Stimulated activated CD8-positive, alpha-beta memory T cell treated with anti-CD3 and anti-CD28 coated beads, Interleukin-4, amount 100 ng/mL, for 1 hour (primary cell): ENCODE measurements around the gene DCDC2.
"Not testable (repeated sequence)": the region's sequence is repeated elsewhere in the genome, so short reads cannot be mapped to it uniquely, and the experiment has no call there.

Source experiments
- DNase-seq, 2 donors: peaks; one replicate each; pipeline ENCODE4 v3.0.0-alpha.2; 2020; ENCODE audit warnings: low read depth in 2 of 2, low spot score in 1 of 2

Gene DCDC2

GRCh38 chr6:24149836-24150235 is 208.0 kb downstream of the DCDC2 start:
- no peak for DNase-seq

- no peak for DNase-seq
Measured at GRCh38 chr6:24149296-24149695, 208.6 kb downstream of the DCDC2 start.

DNA sequence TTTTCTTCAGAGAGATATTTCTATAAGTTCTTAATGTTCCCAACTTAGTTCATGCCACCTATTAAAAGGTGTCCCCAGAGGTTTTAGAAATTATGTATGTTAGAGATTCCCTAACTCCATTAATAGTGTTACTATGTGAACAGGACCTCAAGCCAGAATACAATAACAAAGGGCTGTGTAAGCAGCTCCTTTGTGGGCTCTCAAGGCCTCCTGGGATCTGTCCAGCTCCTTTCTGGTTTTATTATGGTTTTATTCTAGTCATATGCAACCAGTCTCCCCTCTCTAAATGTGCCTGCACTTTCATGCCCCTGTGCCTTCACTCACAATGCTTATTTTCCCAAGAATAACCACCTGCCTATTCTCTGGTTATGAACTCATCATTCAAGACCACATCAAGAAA is 209.2 kb downstream of the DCDC2 start:
- no peak for DNase-seq

DNA sequence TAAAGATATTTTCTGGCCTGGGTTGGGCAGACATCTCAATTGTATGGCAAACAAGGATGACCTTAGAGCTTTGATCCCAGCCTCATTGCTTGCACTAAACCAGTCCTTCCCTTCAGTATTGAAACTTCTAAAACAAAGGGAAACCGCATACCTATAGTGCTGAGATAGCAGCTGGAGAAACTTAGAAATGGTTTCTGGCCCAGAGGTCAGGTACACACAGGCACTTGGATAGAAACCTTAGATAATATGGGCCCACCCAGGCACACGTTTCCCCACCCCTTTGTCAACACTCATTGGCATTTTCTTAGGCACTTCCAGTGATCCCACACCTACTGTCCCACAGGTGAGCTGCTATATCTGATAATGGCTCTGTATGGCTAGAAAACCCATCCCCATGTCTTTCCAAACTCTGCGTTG is 209.7 kb downstream of the DCDC2 start:
- DNase-seq, result no peak

DNA sequence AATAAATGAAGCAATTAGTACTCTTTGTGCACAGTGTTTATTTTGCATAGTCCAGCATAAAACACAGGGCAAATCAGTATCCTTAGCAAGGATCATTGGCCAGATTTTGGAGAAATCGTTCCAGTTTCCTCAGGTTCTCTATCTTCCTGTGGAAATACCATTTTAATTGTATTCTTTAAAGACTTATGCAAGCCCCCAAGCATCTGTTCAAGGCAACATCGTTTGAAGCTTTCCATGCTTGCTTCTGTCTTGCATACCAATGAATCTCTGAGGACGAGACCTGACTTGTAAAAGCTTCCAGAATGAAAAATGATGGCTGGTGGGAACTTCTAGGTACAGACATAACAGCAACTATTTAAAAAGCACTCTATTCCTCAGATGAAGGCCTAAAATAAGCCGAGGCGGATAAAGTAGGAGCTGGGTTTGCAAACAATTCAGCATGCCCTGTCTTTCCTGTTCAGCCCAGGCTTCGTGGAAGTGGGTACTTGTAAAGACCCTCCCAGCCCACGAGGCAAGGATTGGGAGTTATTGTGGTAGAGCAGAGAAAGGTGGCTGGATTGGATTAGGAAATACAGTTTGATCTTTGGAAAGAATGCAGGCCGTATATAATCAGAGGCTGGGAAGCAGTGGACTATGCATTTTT is 210.2 kb downstream of the DCDC2 start:
- DNase-seq, result no peak

- DNase-seq, result no peak
Measured at GRCh38 chr6:24146871-24147270, 211.0 kb downstream of the DCDC2 start.

- no peak for DNase-seq
Measured at GRCh38 chr6:24145690-24146131, 212.1 kb downstream of the DCDC2 start.

- DNase-seq, result not testable (repeated sequence)
Measured at GRCh38 chr6:24142733-24143132, 215.1 kb downstream of the DCDC2 start.

- DNase-seq, result no peak
Measured at GRCh38 chr6:24140591-24140990, 217.3 kb downstream of the DCDC2 start.

- no peak for DNase-seq
Measured at GRCh38 chr6:24139639-24140038, 218.2 kb downstream of the DCDC2 start.

- no peak for DNase-seq
Measured at GRCh38 chr6:24139080-24139479, 218.8 kb downstream of the DCDC2 start.

DNA sequence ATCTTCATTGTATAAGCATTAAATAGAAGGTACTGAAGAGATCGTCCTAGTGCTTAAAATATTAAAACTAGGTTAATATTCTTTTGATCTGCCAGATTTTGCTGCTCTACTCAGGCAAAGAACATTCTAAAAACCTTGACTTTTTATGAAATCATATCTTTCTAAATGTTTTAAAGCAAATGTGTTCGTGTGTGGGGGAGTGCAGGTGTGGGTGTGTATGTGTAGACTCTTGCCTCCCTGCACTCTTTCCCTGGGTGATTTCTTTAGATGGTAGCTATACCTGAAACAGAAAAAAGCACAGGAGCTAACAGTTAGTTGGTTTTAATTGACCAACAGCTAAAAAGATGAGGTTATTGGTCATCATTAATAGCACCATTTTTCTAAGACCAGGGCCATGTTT is 226.1 kb downstream of the DCDC2 start:
- no peak for DNase-seq

- DNase-seq, result no peak
Measured at GRCh38 chr6:24127316-24127715, 230.5 kb downstream of the DCDC2 start.

DNA sequence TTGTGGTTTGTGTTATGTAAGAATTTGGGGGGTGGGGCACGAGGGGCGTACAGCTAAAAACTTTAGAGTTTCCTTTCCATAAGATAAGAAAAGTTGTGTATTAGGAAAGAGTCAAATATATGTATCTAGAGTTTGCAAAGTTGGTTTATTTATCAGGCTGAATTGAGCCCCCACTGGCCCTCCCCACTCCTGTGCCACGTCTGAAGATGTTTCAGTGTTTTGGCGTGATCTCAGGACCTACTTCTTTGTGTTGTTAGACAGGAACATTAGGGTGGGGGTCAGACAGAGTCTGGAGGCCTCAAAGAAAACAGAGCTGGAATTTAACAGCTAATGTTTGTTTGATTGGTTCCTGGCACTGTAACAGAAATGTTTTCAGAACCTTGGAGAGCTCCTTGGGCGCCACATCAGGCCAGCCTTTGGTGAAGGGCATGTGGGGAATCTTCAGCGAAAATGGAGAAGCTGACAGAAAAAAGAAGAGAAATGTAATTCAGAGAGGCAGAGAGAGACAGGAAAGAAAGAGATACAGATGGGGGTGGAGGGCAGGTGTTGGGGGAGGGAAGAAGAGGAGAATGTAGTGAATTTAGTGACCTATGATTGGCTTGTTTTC is 231.2 kb downstream of the DCDC2 start:
- DNase-seq, result no peak

- no peak for DNase-seq
Measured at GRCh38 chr6:24125980-24126379, 231.9 kb downstream of the DCDC2 start, which contains the start of gene NRSN1. Gene NRSN1, plus strand, starts transcription at chr6:24126215. Its CDS starts 8,113 bp downstream, at chr6:24134328.

- no peak for DNase-seq
Measured at GRCh38 chr6:24122139-24122538, 235.7 kb downstream of the DCDC2 start.
